Articular chondrocyte of knee joint (primary cell): ENCODE data around the gene PTGDR2. TPM values are rescaled to one million over a fixed set of nuclear protein-coding genes. Genes with fewer than 3 reads are reported as not detected.

Experiments
- total RNA-seq: library from RNA; depleted of rRNA; stranded (reverse); fragments of >200 nt; gene quantifications from 2 replicates; pipeline ENCODE4 v1.2.3, GENCODE V29; 2012

The PTGDR2 gene
- under 0.01 and 0.11 TPM in 2 replicates for total RNA-seq

GRCh38 chr11:60855726-60856633 is at the start of gene PTGDR2:
Gene PTGDR2 (minus strand): TSS chr11:60855950. CDS start chr11:60853722, 2,228 bp downstream.

DNA sequence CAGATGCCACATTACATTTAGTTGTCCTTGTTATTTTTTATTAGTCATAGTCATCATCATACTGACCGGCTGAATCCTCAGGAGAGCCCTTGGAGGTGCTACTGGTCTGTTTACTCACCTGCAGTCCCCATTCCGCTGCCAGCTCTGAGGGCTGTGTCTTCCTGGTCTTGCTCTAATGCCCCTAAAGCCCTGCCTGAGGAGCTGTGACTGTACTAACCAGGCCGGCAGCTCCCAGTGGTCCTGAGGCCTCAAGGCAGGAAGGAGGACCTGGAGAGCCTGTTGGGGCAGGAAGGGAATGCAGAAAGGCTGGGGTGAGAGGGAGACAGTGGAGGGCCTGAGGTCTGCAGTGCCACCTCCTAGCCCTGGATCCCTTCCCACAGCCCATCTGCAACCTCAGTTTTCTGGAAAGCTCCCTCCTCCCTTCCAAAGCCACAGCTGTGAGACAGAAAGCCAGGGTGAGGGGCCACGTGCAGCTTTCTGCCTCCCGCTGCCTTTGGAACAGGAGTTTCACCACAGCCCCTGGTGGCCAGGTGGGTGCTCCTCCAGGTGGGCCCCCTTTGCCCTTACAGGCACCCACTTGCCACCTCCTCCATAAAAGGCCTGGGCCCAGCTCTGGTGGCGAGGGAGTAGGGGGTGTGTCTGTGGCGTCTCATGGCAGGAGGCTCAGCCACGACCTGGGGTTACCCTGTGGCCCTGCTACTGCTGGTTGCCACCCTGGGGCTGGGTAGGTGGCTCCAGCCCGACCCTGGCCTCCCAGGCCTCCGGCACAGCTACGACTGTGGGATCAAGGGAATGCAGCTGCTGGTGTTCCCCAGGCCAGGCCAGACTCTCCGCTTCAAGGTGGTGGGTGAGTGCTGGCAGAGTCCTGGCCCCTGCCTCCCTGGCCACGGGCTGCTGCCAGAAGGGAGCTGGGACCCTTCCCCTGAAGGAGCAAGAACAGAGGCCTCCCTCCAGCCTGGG is 11.4 kb upstream of the PTGDR2 start, which contains the start of gene ZP1:
Gene ZP1, plus strand, starts transcription at position 632 of the 960 bp plus-strand sequence. Its CDS starts 20 bp downstream, at position 652.

GRCh38 chr11:60841797-60842667 is 13.7 kb downstream of the PTGDR2 start, which contains the start of gene CCDC86:
Gene CCDC86 (plus strand): TSS chr11:60842113. CDS start chr11:60842125, 12 bp downstream.

Other genes with a start within 250 kb of the PTGDR2 start
- not detected in 2 replicates for gene MS4A8, start 156.3 kb downstream of the PTGDR2 start, total RNA-seq
- not detected in 2 replicates for gene MS4A18, start 131.2 kb downstream of the PTGDR2 start, total RNA-seq
- not detected in 2 replicates for gene MS4A15, start 99.1 kb downstream of the PTGDR2 start, total RNA-seq
- gene MS4A10, start 70.6 kb downstream of the PTGDR2 start, total RNA-seq: not detected in 2 replicates
- gene CCDC86, start 13.8 kb downstream of the PTGDR2 start, total RNA-seq: 6.2 and 9.8 TPM in 2 replicates
- gene ZP1, start 11.6 kb upstream of the PTGDR2 start, total RNA-seq: not detected in 2 replicates
- gene PRPF19, start 50.6 kb upstream of the PTGDR2 start, total RNA-seq: 39.7 and 52.4 TPM in 2 replicates
- gene TMEM109, start 58.2 kb upstream of the PTGDR2 start, total RNA-seq: 40.5 and 61.5 TPM in 2 replicates
- 3.4 and 5.2 TPM in 2 replicates for gene TMEM132A, start 68.5 kb upstream of the PTGDR2 start, total RNA-seq
- 10.8 and 14.2 TPM in 2 replicates for gene SLC15A3, start 96.2 kb upstream of the PTGDR2 start, total RNA-seq
- not detected in 2 replicates for gene CD6, start 115.7 kb upstream of the PTGDR2 start, total RNA-seq
- not detected in 2 replicates for gene CD5, start 246.5 kb upstream of the PTGDR2 start, total RNA-seq